CD4-positive, alpha-beta memory T cell (primary cell): ENCODE results near the gene PRRG2. TPM values are rescaled to one million over a fixed set of nuclear protein-coding genes. Genes with fewer than 3 reads are reported as not detected.

Source experiments
- CTCF ChIA-PET: fragments of 350-600 bp; sonication (Branson Sonifier 250); formaldehyde crosslinking; loops from one replicate; lab custom pipeline; 2021; ENCODE audit warnings: inconsistent platforms; ENCODE audit not compliant: partially characterized antibody; lab: Charles Lee
- POLR2A ChIA-PET: fragments of 350-600 bp; sonication (Branson Sonifier 250); formaldehyde crosslinking; loops from one replicate; lab custom pipeline; 2021; ENCODE audit not compliant: partially characterized antibody; lab: Charles Lee
- DNase-seq, 5 donors: peaks; one replicate each; pipeline versions ENCODE4 v3.0.0 to v3.0.0-alpha.2; 2020 to 2022; ENCODE audit warnings: mixed read lengths in 1 of 5
- H3K27ac ChIP-seq: one replicate; pipeline ENCODE4 v1.7.0; 2013; ENCODE audit warnings: low read depth, low read length
- H3K27me3 ChIP-seq: 2 replicates; pipeline ENCODE4 v1.7.0; 2013; ENCODE audit warnings: mild to moderate bottlenecking, low read length, moderate library complexity; ENCODE audit not compliant: insufficient read depth
- H3K36me3 ChIP-seq: 2 replicates; pipeline ENCODE4 v1.7.0; 2013; ENCODE audit warnings: mild to moderate bottlenecking, low read length, moderate library complexity; ENCODE audit not compliant: insufficient read depth
- H3K4me1 ChIP-seq: 2 replicates; pipeline ENCODE4 v1.7.0; 2013; ENCODE audit warnings: mild to moderate bottlenecking, low read length, moderate library complexity; ENCODE audit not compliant: insufficient read depth
- H3K4me3 ChIP-seq, 2 donors: one replicate each; pipeline ENCODE4 v1.7.0; 2013; ENCODE audit warnings: low read length in 2 of 2, mild to moderate bottlenecking in 1 of 2
- H3K9me3 ChIP-seq, 2 donors: one replicate each; pipeline ENCODE4 v1.7.0; 2013; ENCODE audit warnings: low read length in 2 of 2, control low read depth in 1 of 2; ENCODE audit not compliant: control insufficient read depth in 1 of 2
- H3K27ac Mint-ChIP-seq, 7 donors: one replicate each; pipeline ENCODE4 v1.8.0; 2020 to 2021; ENCODE audit warnings: mixed read lengths in 7 of 7, mild to moderate bottlenecking in 6 of 7, inconsistent platforms in 3 of 7, moderate library complexity in 3 of 7
- H3K27me3 Mint-ChIP-seq, 2 donors: one replicate each; pipeline ENCODE4 v1.8.0; 2020 to 2021; ENCODE audit warnings: mixed read lengths in 2 of 2
- H3K36me3 Mint-ChIP-seq, 2 donors: one replicate each; pipeline ENCODE4 v1.8.0; 2020 to 2021; ENCODE audit warnings: mixed read lengths in 2 of 2, inconsistent platforms in 1 of 2, mild to moderate bottlenecking in 1 of 2
- H3K4me1 Mint-ChIP-seq, 4 donors: one replicate each; pipeline ENCODE4 v1.8.0; 2020 to 2021; ENCODE audit warnings: mixed read lengths in 4 of 4, mild to moderate bottlenecking in 1 of 4
- H3K4me3 Mint-ChIP-seq, 8 donors: one replicate each; pipeline ENCODE4 v1.8.0; 2020 to 2021; ENCODE audit warnings: mixed read lengths in 8 of 8, mild to moderate bottlenecking in 7 of 8, moderate library complexity in 6 of 8, inconsistent platforms in 3 of 8
- H3K9me3 Mint-ChIP-seq, 8 donors: one replicate each; pipeline ENCODE4 v1.8.0; 2020 to 2021; ENCODE audit warnings: mixed read lengths in 8 of 8, mild to moderate bottlenecking in 5 of 8, inconsistent platforms in 3 of 8, moderate library complexity in 1 of 8
- intact Hi-C: fragments of 100-400 bp; cut with micrococcal nuclease; formaldehyde crosslinking; loops from one replicate; pipeline ENCODE4 v1.15.1; 2023
- polyA plus RNA-seq, 2 donors: library from polyadenylated mRNA; unstranded; fragments of 300-500 nt; fragmentation: Illumina TruSeq; gene quantifications; one replicate each; pipeline ENCODE4 v1.2.3, GENCODE V29; 2021
- total RNA-seq, 2 experiments: library from RNA; stranded (reverse); gene quantifications; one replicate each; pipeline ENCODE4 v1.2.3, GENCODE V29; 2021

Gene PRRG2
- total RNA-seq (1 to 10 TPM; 1.0 to 1.7 TPM), polyA plus RNA-seq (under 1 TPM in 1 of 2 donors, not detected in 1; 0.34 TPM)

DNA sequence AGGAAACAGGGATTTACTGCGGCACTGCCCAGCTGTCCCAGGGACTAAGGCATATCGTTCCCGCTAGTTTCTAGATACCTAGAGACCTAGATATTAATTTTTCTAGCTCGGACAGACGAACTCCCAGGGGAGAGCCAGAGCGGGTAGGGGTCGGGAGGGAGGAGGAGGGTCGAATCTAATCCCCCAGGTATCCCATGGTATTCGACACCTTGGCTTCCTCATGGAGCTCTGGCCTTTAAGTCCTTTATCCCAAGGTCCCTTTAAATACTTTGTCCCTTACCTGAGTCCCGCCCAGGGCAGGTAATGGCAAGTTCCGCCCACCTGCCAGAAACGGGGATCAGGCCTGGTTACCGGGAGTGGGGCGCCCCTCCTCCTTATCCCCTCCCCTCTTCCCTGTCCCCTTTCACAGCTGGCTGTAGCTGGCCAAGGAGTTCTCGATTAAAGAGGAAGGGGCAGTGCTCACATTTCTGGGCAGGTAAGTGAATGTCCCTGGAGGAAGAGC is at the start of gene PRRG2:
TSS of gene PRRG2 (plus strand) at position 310 of the 502 bp plus-strand sequence. CDS start 1,904 bp downstream, outside the sequence.
- H3K9me3 ChIP-seq: no peaks in the 10 kb centered on the region
- CTCF ChIA-PET: interaction anchor here (0.6 to 2.8 kb wide), 9 partner anchors 9 to 95 kb away, joined by 3 to 25 read pairs (median 5); partner anchors contain the start of genes PRMT1, RRAS and SCAF1
- peak within 1 kb of the TSS; percentile 80 for H3K27ac ChIP-seq
- H3K27me3 ChIP-seq: no peaks in the 10 kb centered on the region
- DNase-seq: no peak
- H3K4me3 ChIP-seq: peak within 1 kb of the TSS; percentile 54 to 99
- peaks cover 31% of the 10 kb centered on the region for H3K4me1 ChIP-seq
- peaks cover 0 to 14% of the 10 kb centered on the region in 2 donors for H3K36me3 Mint-ChIP-seq
- intact Hi-C loops: no loop called here
- peak within 1 kb of the TSS; percentile 85 to 96 (median 94) for H3K27ac Mint-ChIP-seq
- no peaks in the 10 kb centered on the region for H3K27me3 Mint-ChIP-seq
- peak within 1 kb of the TSS; percentile 90 to 97 (median 94) for H3K4me3 Mint-ChIP-seq
- POLR2A ChIA-PET: interaction anchor here (1.0 to 4.4 kb wide), 15 partner anchors 11 to 270 kb away, joined by 3 to 116 read pairs (median 5); partner anchors contain the start of genes ALDH16A1, BCL2L12, FLT3LG and IRF3
- no peaks in the 10 kb centered on the region for H3K9me3 Mint-ChIP-seq
- H3K36me3 ChIP-seq: peaks cover 2% of the 10 kb centered on the region
- H3K4me1 Mint-ChIP-seq: peaks cover 21 to 40% (median 28%) of the 10 kb centered on the region in 4 donors

- Mint-ChIP-seq H3K4me3 (peak overlapping the region; percentile 78 to 90 (median 88)), H3K27me3 (no peaks in the 10 kb centered on the region), H3K4me1 (peaks cover 16 to 35% (median 22%) of the 10 kb centered on the region in 4 donors), H3K36me3 (no peaks in the 10 kb centered on the region), H3K9me3 (no peaks in the 10 kb centered on the region), H3K27ac (peak overlapping the region; percentile 17 to 92 (median 83))
- POLR2A ChIA-PET: interaction anchor here (0.7 to 4.4 kb wide), 10 partner anchors 12 to 46 kb away, joined by 3 to 27 read pairs (median 6); partner anchors contain the start of genes FCGRT and RPL13A
- H3K27me3 ChIP-seq: no peaks in the 10 kb centered on the region
- peaks cover 23% of the 10 kb centered on the region for H3K4me1 ChIP-seq
- H3K27ac ChIP-seq: peak overlapping the region; percentile 50
- DNase-seq: peak; percentile 84 to 91 (median 87)
- intact Hi-C loops: no loop called here
- peak overlapping the region; percentile 61 to 70 for H3K4me3 ChIP-seq
- H3K36me3 ChIP-seq: no peaks in the 10 kb centered on the region
- H3K9me3 ChIP-seq: no peaks in the 10 kb centered on the region
- CTCF ChIA-PET: interaction anchor here (0.7 to 5.6 kb wide), 12 partner anchors 13 to 134 kb away, joined by 3 to 47 read pairs (median 4); no protein-coding TSS in a partner anchor
Measured at GRCh38 chr19:49533551-49534488, 47.3 kb upstream of the PRRG2 start.

DNA sequence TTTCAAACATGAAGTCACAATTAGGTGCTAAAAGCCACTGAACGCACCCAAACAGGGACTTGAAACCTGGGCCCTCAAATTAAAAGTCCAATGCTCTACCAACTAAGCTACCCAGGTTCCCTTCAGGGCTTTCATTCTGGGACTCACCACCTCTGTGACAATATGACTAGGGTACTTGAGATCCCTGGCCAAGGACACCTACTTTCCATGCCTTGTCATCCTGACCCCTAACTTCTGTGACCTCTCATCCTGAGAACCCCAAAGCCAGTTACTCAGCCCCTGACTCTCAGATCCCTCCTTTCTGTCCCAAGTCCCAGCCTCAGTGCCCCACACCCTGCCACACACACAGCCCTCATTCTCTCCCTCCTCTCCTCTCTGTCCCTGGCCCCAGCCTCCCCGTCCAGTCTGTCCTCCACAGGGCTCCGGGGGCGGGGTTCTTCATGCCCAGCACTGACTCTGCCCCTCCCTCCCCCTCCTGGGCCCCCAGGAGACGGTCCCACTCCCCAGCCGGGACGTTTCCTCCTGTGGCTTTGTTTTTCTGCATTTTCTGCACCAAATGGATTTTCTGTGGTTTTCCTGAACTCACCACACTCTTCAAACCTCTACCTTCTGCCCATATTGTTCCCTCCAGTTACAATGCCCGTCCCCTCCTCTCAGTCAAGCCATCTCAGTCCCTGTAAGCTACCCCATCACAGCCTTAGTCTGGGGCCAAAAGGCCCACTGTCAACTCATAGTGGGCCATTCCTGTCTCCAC is 46.3 kb upstream of the PRRG2 start:
- no peaks in the 10 kb centered on the region for H3K36me3 Mint-ChIP-seq
- ChIA-PET POLR2A (interaction anchor here (0.6 to 4.4 kb wide), 12 partner anchors 11 to 61 kb away, joined by 3 to 27 read pairs (median 4); partner anchors contain the start of genes FCGRT, FLT3LG and RPL13A), CTCF (interaction anchor here (0.7 to 5.6 kb wide), 15 partner anchors 12 to 146 kb away, joined by 3 to 47 read pairs (median 4); no protein-coding TSS in a partner anchor)
- peak overlapping the region; percentile 17 to 92 (median 77) for H3K27ac Mint-ChIP-seq
- Histone ChIP-seq H3K4me3 (peak overlapping the region; percentile 57 to 70), H3K27ac (peak overlapping the region; percentile 50), H3K36me3 (no peaks in the 10 kb centered on the region), H3K4me1 (peaks cover 22% of the 10 kb centered on the region), H3K9me3 (no peaks in the 10 kb centered on the region), H3K27me3 (no peaks in the 10 kb centered on the region)
- intact Hi-C loops: no loop called here
- no peaks in the 10 kb centered on the region for H3K27me3 Mint-ChIP-seq
- peak overlapping the region; percentile 78 to 90 (median 88) for H3K4me3 Mint-ChIP-seq
- H3K9me3 Mint-ChIP-seq: no peaks in the 10 kb centered on the region
- peaks cover 14 to 29% (median 20%) of the 10 kb centered on the region in 4 donors for H3K4me1 Mint-ChIP-seq
- DNase-seq: no peak

- CTCF ChIA-PET: interaction anchor here (4.8 to 5.6 kb wide), 2 partner anchors 10 to 34 kb away, joined by 43 to 47 read pairs; no protein-coding TSS in a partner anchor
- intact Hi-C loops: no loop called here
- Histone ChIP-seq H3K27ac (no peak overlapping the region), H3K36me3 (no peaks in the 10 kb centered on the region), H3K4me1 (peaks cover 22% of the 10 kb centered on the region), H3K9me3 (no peaks in the 10 kb centered on the region), H3K27me3 (no peaks in the 10 kb centered on the region), H3K4me3 (no peak overlapping the region)
- Mint-ChIP-seq H3K27me3 (no peaks in the 10 kb centered on the region), H3K9me3 (no peaks in the 10 kb centered on the region), H3K36me3 (no peaks in the 10 kb centered on the region), H3K4me3 (no peak overlapping the region), H3K27ac (peak overlapping the region in 1 of 7 donors; percentile 57), H3K4me1 (peaks cover 14 to 24% (median 19%) of the 10 kb centered on the region in 4 donors)
- no peak for DNase-seq
- POLR2A ChIA-PET: interaction anchor here (0.7 to 4.4 kb wide), 3 partner anchors 9 to 23 kb away, joined by 3 to 21 read pairs (median 9); partner anchors contain the start of gene RCN3
Measured at GRCh38 chr19:49536921-49537462, 44.1 kb upstream of the PRRG2 start.

- Mint-ChIP-seq H3K36me3 (no peaks in the 10 kb centered on the region), H3K27ac (no peak overlapping the region), H3K4me3 (no peak overlapping the region), H3K4me1 (peaks cover 11 to 14% (median 13%) of the 10 kb centered on the region in 4 donors), H3K27me3 (no peaks in the 10 kb centered on the region), H3K9me3 (no peaks in the 10 kb centered on the region)
- H3K27me3 ChIP-seq: no peaks in the 10 kb centered on the region
- H3K36me3 ChIP-seq: no peaks in the 10 kb centered on the region
- ChIA-PET POLR2A (interaction anchor here (0.9 kb wide), 1 partner anchor 9 kb away, joined by 3 read pairs; no protein-coding TSS in a partner anchor), CTCF (interaction anchor here (0.7 to 5.6 kb wide), 2 partner anchors 8 to 27 kb away, joined by 3 to 47 read pairs; no protein-coding TSS in a partner anchor)
- H3K4me1 ChIP-seq: peaks cover 15% of the 10 kb centered on the region
- intact Hi-C loops: no loop called here
- no peaks in the 10 kb centered on the region for H3K9me3 ChIP-seq
- H3K27ac ChIP-seq: no peak overlapping the region
- H3K4me3 ChIP-seq: no peak overlapping the region
- DNase-seq: no peak
Measured at GRCh38 chr19:49538643-49539042, 42.5 kb upstream of the PRRG2 start.
